Measurements from ENCODE around the gene TAGLN3. TPM values are rescaled to one million over a fixed set of nuclear protein-coding genes. Genes with fewer than 3 reads are reported as not detected.

The TAGLN3 gene
- polyA plus RNA-seq (2012; rRNA removed), result 19.6 and 24.2 TPM in 2 replicates
- 17.9 and 22.6 TPM in 2 replicates for polyA plus RNA-seq (2012; cell fraction: cytosol; rRNA removed)
- 16.1 and 16.2 TPM in 2 replicates for polyA plus RNA-seq (2012; cell fraction: nucleus; rRNA removed)

DNA sequence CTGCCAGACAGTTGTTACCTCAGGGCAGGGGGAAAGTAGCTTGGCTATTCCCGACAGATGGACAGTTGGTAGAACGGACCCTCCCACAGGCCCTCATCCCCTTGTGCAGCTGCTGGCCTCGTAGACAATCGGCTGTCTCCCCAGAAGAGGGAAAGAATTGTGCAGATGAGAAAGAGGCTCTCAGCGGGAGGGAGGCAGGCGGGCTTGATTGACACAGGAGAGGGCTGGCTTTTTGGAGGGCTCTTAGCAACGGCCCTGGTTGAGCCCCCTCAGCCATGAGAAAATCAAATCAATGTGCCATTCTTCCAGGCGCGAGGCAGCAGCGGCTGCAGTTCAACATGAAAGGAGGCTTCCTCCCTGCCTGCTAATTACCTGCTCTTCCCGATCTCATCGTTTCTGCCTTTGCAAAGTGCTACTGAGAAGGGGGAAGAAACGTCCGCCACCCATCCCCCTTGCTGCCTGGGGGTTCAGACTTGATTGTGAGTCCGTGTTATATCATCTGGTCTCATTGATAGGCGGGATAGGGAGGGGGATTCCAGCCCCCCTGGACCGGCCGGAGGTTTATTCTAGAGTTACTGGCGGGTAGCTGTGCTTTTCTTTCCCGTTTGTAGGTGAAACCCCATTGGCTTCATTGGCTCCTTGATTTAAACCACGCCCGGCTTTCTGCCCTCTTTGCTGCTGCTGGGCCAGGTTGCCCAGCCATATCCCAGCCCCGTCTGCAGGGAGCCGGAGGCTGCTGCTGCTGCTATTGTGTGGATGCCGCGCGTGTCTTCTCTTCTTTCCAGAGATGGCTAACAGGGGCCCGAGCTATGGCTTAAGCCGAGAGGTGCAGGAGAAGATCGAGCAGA is at the start of gene TAGLN3:
TSS of gene TAGLN3 (plus strand) at position 287 of the 848 bp plus-strand sequence. CDS start at position 788, 501 bp downstream.
- H2AFZ ChIP-seq (ENCODE audit: low read depth), result peak within 1 kb of the TSS; percentile 94
- H3K9ac ChIP-seq, result peak within 1 kb of the TSS; percentile 61
- H3K27me3 ChIP-seq (ENCODE audit: insufficient read depth), result no peaks in the 10 kb centered on the region
- H3K36me3 ChIP-seq (replicated peaks in 1 of 2; ENCODE audit: control insufficient read depth in 1 of 2, insufficient read depth in 2 of 2, low read length in 1 of 2), result peaks cover 0 to 3% of the 10 kb centered on the region in 2 experiments
- H3K4me3 ChIP-seq (ENCODE audit: low read depth in 2 of 2, low read length in 1 of 2), result peak within 1 kb of the TSS; percentile 61 to 77
- peak within 1 kb of the TSS; percentile 84 for H3K4me2 ChIP-seq
- WGBS (ENCODE audit: low lambda C conversion rate), result 19% methylated on average over 29 of the region's 30 CpGs
- ChIA-PET POLR2A (interaction anchor here (0.6 to 3.0 kb wide), 6 partner anchors 9 to 396 kb away, joined by 3 to 20 read pairs (median 5); partner anchors contain the start of genes ABHD10 and TMPRSS7), CTCF (interaction anchor here (1.0 to 14.5 kb wide), 8 partner anchors 9 to 283 kb away, joined by 3 to 165 read pairs (median 11); partner anchors contain the start of gene ABHD10)
- no peaks in the 10 kb centered on the region for H4K20me1 ChIP-seq (ENCODE audit: insufficient read depth)
- TF ChIP-seq EP300 (IDR thresholded peaks at IDR 0.05; ENCODE audit: borderline replicate concordance in 1 of 2, low read depth in 1 of 2, low read length in 1 of 2), result no peak
- no peak for TF ChIP-seq RAD21 (IDR thresholded peaks at IDR 0.05; ENCODE audit: low read length)
- TF ChIP-seq SMC3 (IDR thresholded peaks at IDR 0.05; ENCODE audit: low read depth, low read length), result no peak; the same call in 1 of the 2 replicates
- TF ChIP-seq POLR2AphosphoS5 (IDR thresholded peaks at IDR 0.05; ENCODE audit: low read depth, low read length), result peak; percentile 57; the same call in 1 of the 2 replicates
- 0 out of 2 replicates have a peak, but pooled peaks have one; percentile 24 for TF ChIP-seq FOXJ3 (CRISPR knock-in tag; IDR thresholded peaks at IDR 0.05)
- TF ChIP-seq PBX3 (IDR thresholded peaks at IDR 0.05), result peak; percentile 93
- peak; percentile 53 for TF ChIP-seq CHD2 (IDR thresholded peaks at IDR 0.05; ENCODE audit: low read length, partially characterized antibody)
- TF ChIP-seq TAF1 (IDR thresholded peaks at IDR 0.05; ENCODE audit: borderline replicate concordance, low read depth, low read length), result peak; percentile 69; the same call in 1 of the 2 replicates
- TF ChIP-seq MAX (IDR thresholded peaks at IDR 0.05; ENCODE audit: low read depth), result peak; percentile 5; the same call in 1 of the 2 replicates
- no peak for TF ChIP-seq FOXM1 (IDR thresholded peaks at IDR 0.05; ENCODE audit: low read depth)
- TF ChIP-seq, protein P1, sequence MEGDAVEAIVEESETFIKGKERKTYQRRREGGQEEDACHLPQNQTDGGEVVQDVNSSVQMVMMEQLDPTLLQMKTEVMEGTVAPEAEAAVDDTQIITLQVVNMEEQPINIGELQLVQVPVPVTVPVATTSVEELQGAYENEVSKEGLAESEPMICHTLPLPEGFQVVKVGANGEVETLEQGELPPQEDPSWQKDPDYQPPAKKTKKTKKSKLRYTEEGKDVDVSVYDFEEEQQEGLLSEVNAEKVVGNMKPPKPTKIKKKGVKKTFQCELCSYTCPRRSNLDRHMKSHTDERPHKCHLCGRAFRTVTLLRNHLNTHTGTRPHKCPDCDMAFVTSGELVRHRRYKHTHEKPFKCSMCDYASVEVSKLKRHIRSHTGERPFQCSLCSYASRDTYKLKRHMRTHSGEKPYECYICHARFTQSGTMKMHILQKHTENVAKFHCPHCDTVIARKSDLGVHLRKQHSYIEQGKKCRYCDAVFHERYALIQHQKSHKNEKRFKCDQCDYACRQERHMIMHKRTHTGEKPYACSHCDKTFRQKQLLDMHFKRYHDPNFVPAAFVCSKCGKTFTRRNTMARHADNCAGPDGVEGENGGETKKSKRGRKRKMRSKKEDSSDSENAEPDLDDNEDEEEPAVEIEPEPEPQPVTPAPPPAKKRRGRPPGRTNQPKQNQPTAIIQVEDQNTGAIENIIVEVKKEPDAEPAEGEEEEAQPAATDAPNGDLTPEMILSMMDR (IDR thresholded peaks at IDR 0.05), result no peak
- H3K4me1 ChIP-seq (ENCODE audit: control insufficient read depth in 1 of 2, insufficient read depth in 2 of 2, low read depth in 1 of 2, low read length in 1 of 2), result peaks cover 12 to 33% of the 10 kb centered on the region in 2 experiments; a peak in 3 of 4 replicates
- H3K79me2 ChIP-seq (ENCODE audit: insufficient read depth), result no peaks in the 10 kb centered on the region
- peak within 1 kb of the TSS; percentile 29 to 96 for H3K27ac ChIP-seq (ENCODE audit: low read depth in 2 of 2, low read length in 1 of 2)
- no peaks in the 10 kb centered on the region for H3K9me3 ChIP-seq
- H3K9me2 ChIP-seq, result no peaks in the 10 kb centered on the region
- no peaks in the 10 kb centered on the region for H3F3A ChIP-seq (replicated peaks; ENCODE audit: insufficient read depth)
- DNase-seq, result peak; percentile 70

Measured in SK-N-SH (cell line).